Lung (tissue), 12 donors: ENCODE results near the gene MGP. TPM values are rescaled to one million over a fixed set of nuclear protein-coding genes. Genes with fewer than 3 reads are reported as not detected.
A peak's percentile ranks its signal among the peaks of the same experiment; 100 is the strongest.

Experiments
- ATAC-seq: fragments of 200-7000 bp; cut with Tn5 transposase; one replicate; pipeline ENCODE4 v1.9.1; 2020; ENCODE audit warnings: moderate number of reproducible peaks; ENCODE audit not compliant: insufficient read depth, low FRiP score
- DNase-seq, 3 donors: peaks; one replicate each; pipeline ENCODE4 v3.0.0-alpha.2; 2013 to 2017
- H3K27ac ChIP-seq, 2 donors: one replicate each; pipeline ENCODE4 v1.5.1; 2013; ENCODE audit warnings: mild to moderate bottlenecking in 2 of 2, moderate library complexity in 2 of 2, control low read depth in 1 of 2, inconsistent platforms in 1 of 2, low read depth in 1 of 2, low read length in 1 of 2
- H3K27me3 ChIP-seq, 3 donors: one replicate each; pipeline ENCODE4 v1.5.1; 2013; ENCODE audit warnings: low read length in 2 of 3; ENCODE audit not compliant: control insufficient read depth in 3 of 3, insufficient read depth in 3 of 3
- H3K36me3 ChIP-seq, 4 donors: one replicate each; pipeline ENCODE4 v1.5.1; 2013; ENCODE audit warnings: low read length in 4 of 4, mild to moderate bottlenecking in 1 of 4, moderate library complexity in 1 of 4; ENCODE audit not compliant: control insufficient read depth in 4 of 4, insufficient read depth in 4 of 4
- H3K4me1 ChIP-seq, 5 donors: one replicate each; pipeline ENCODE4 v1.5.1; 2013; ENCODE audit warnings: low read length in 5 of 5, mild to moderate bottlenecking in 2 of 5, moderate library complexity in 1 of 5; ENCODE audit not compliant: control insufficient read depth in 5 of 5, insufficient read depth in 5 of 5
- H3K4me3 ChIP-seq: one replicate; pipeline ENCODE4 v1.5.1; 2013; ENCODE audit warnings: mild to moderate bottlenecking, control low read depth, moderate library complexity
- H3K9ac ChIP-seq, 2 donors: one replicate each; pipeline ENCODE4 v1.5.1; 2013; ENCODE audit warnings: low read length in 2 of 2, control low read depth in 1 of 2; ENCODE audit not compliant: insufficient read depth in 1 of 2
- H3K9me3 ChIP-seq, 4 donors: one replicate each; pipeline ENCODE4 v1.5.1; 2013; ENCODE audit warnings: low read length in 3 of 4, mild to moderate bottlenecking in 1 of 4, moderate library complexity in 1 of 4; ENCODE audit not compliant: control insufficient read depth in 4 of 4, insufficient read depth in 3 of 4
- WGBS, 2 donors: extraction: QIAGEN DNeasy Blood & Tissue Kit; methylation state at CpG; one replicate each; pipeline ENCODE4 v1.1.7; 2013; 5-methylcytosine and 5-hydroxymethylcytosine counted together
- polyA plus RNA-seq, 2 donors: library from polyadenylated mRNA; stranded (reverse); fragments of 200-250 nt; gene quantifications; one replicate each; pipeline ENCODE4 v1.2.1, GENCODE V29; 2013
- total RNA-seq, 2 donors: library from RNA; depleted of rRNA in 1 of 2; stranded (reverse); fragments of >200 nt in 1 of 2; gene quantifications; one replicate each; pipeline ENCODE4 v1.2.1, GENCODE V29; 2014 to 2021
- TF ChIP-seq, protein P1 (sequence below): IDR thresholded peaks from 2 replicates; pipeline ENCODE4 v1.5.1; 2012; ENCODE audit warnings: mild to moderate bottlenecking; ENCODE audit errors: control extremely low read depth, extremely low read depth
- donor health status: control.
- donor health status: control.
- donor health status: Bipolar disorder and iron deficiency.
- donor health status: healthy.
- donor health status: DM: yes; HTN: yes; CAD: no.

MGP gene
- total and polyA plus RNA-seq, 4 donors, result 175 to 592 (median 227) TPM

DNA sequence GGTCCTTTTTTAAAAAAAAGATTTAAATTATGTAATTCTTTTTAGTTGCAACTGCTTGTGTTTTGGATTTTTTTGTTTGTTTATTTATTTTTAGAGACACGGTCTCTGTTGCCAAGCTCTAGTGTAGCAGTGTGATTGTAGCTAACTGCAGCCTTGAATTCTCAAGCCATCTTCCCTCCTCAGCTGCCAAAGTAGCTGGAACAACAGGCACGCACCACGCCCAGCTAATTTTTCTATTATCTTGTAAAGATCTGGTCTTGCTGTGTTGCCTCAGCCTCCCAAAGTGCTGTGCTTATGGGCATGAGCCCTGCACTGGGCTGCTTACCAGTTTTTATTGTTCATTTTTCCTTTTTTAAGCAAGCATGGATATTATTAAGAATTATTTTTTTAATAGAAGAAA lies 31.7 kb downstream of the MGP start:
- peaks cover 0 to 17% (median 2%) of the 10 kb centered on the region in 5 donors for H3K4me1 ChIP-seq
- no peak overlapping the region for H3K4me3 ChIP-seq
- peak; percentile 36 to 78 (median 75) for DNase-seq
- H3K9me3 ChIP-seq, result no peaks in the 10 kb centered on the region
- ATAC-seq, result no peak
- TF ChIP-seq, protein P1, sequence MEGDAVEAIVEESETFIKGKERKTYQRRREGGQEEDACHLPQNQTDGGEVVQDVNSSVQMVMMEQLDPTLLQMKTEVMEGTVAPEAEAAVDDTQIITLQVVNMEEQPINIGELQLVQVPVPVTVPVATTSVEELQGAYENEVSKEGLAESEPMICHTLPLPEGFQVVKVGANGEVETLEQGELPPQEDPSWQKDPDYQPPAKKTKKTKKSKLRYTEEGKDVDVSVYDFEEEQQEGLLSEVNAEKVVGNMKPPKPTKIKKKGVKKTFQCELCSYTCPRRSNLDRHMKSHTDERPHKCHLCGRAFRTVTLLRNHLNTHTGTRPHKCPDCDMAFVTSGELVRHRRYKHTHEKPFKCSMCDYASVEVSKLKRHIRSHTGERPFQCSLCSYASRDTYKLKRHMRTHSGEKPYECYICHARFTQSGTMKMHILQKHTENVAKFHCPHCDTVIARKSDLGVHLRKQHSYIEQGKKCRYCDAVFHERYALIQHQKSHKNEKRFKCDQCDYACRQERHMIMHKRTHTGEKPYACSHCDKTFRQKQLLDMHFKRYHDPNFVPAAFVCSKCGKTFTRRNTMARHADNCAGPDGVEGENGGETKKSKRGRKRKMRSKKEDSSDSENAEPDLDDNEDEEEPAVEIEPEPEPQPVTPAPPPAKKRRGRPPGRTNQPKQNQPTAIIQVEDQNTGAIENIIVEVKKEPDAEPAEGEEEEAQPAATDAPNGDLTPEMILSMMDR, result no peak
- no peaks in the 10 kb centered on the region for H3K36me3 ChIP-seq
- 69 to 77% methylated on average over 3 of the region's 3 CpGs for WGBS, 2 donors
- H3K9ac ChIP-seq, result peak overlapping the region in 1 of 2 donors; percentile 19
- no peak overlapping the region for H3K27ac ChIP-seq
- H3K27me3 ChIP-seq, result no peaks in the 10 kb centered on the region

DNA sequence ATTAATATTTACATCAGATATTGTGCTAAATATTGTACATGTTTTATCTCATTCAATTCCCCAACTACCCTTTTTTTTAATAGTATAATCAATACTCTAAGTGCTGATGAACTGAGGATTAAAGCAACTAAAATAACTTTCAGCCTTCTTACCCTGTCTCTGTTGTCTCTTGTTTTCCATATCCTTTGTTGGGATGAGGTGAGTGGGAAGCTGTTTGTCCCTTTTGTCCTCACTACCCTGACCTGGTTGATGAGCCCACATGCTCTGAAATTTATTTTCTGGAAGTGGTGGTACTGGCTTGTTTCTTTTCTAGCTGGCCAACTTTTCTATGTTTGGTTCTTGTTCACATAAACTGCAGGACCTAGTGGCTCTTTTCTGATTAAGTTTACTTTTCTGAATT lies 32.8 kb downstream of the MGP start:
- no peak for ATAC-seq
- TF ChIP-seq, protein P1, result no peak
- no peak overlapping the region for H3K9ac ChIP-seq

GRCh38 chr12:14850929-14851663 lies 34.6 kb downstream of the MGP start:
- ATAC-seq (no peak), DNase-seq (no peak)
- Histone ChIP-seq H3K27me3 (no peaks in the 10 kb centered on the region), H3K36me3 (no peaks in the 10 kb centered on the region), H3K4me3 (no peak overlapping the region), H3K9ac (no peak overlapping the region), H3K9me3 (no peaks in the 10 kb centered on the region), H3K4me1 (peaks cover 4 to 28% (median 7%) of the 10 kb centered on the region in 5 donors), H3K27ac (no peak overlapping the region)
- WGBS, 2 donors, result 0 to 100% methylated on average over 1 of the region's 1 CpG
- TF ChIP-seq, protein P1, result no peak

More for the DNA sequence above, 32.8 kb downstream of the MGP start:
- no peak for DNase-seq
- Histone ChIP-seq H3K4me3 (no peak overlapping the region), H3K27me3 (no peaks in the 10 kb centered on the region), H3K4me1 (peaks cover 0 to 17% (median 2%) of the 10 kb centered on the region in 5 donors), H3K36me3 (no peaks in the 10 kb centered on the region), H3K27ac (no peak overlapping the region), H3K9me3 (no peaks in the 10 kb centered on the region)
